TTC549 (cell line): ENCODE data around the gene ARAP3.

Source experiments
- FAIRE-seq: peaks from 2 replicates; lab custom pipeline; 2012; peaks lifted over from hg19 to GRCh38; lab: Jason Lieb, UNC

The ARAP3 gene

GRCh38 chr5:141640698-141641097, 41.3 kb downstream of the ARAP3 start:
- FAIRE-seq, result no peak

- no peak for FAIRE-seq
Observed at GRCh38 chr5:141640051-141640415, 42.0 kb downstream of the ARAP3 start.

- FAIRE-seq, result no peak
Observed at GRCh38 chr5:141639357-141640050, 42.5 kb downstream of the ARAP3 start.

- FAIRE-seq, result no peak
Observed at GRCh38 chr5:141638771-141639170, 43.3 kb downstream of the ARAP3 start.

GRCh38 chr5:141637767-141638419, 44.1 kb downstream of the ARAP3 start:
- FAIRE-seq, result no peak

- FAIRE-seq, result no peak
Observed at GRCh38 chr5:141637123-141637766, 44.8 kb downstream of the ARAP3 start.

- no peak for FAIRE-seq
Observed at GRCh38 chr5:141636413-141637122, 45.5 kb downstream of the ARAP3 start, which contains the start of the genes HDAC3 and RELL2. Gene HDAC3, minus strand, starts transcription at chr5:141636849. Its CDS starts 59 bp downstream, at chr5:141636790. Gene RELL2, plus strand, starts transcription at chr5:141636997. Its CDS starts 1,229 bp downstream, at chr5:141638226.

- no peak for FAIRE-seq
Observed at GRCh38 chr5:141636106-141636412, 46.0 kb downstream of the ARAP3 start.

GRCh38 chr5:141635646-141636045, 46.4 kb downstream of the ARAP3 start:
- no peak for FAIRE-seq

- FAIRE-seq, result no peak
Observed at GRCh38 chr5:141634720-141635119, 47.3 kb downstream of the ARAP3 start.

- FAIRE-seq, result no peak
Observed at GRCh38 chr5:141633871-141634561, 48.0 kb downstream of the ARAP3 start.

GRCh38 chr5:141632650-141633049, 49.4 kb downstream of the ARAP3 start:
- FAIRE-seq, result no peak

- no peak for FAIRE-seq
Observed at GRCh38 chr5:141630570-141631140, 51.4 kb downstream of the ARAP3 start.

GRCh38 chr5:141628175-141628788, 53.7 kb downstream of the ARAP3 start:
- FAIRE-seq, result no peak

- no peak for FAIRE-seq
Observed at GRCh38 chr5:141623611-141624010, 58.4 kb downstream of the ARAP3 start.

- no peak for FAIRE-seq
Observed at GRCh38 chr5:141623186-141623585, 58.8 kb downstream of the ARAP3 start.

- peak; percentile 53 for FAIRE-seq
Observed at GRCh38 chr5:141618804-141619554, 63.1 kb downstream of the ARAP3 start, which contains the start of gene DIAPH1. Gene DIAPH1, minus strand, starts transcription at chr5:141619000. Its CDS starts 86 bp downstream, at chr5:141618914.

- no peak for FAIRE-seq
Observed at GRCh38 chr5:141618030-141618803, 63.8 kb downstream of the ARAP3 start.

- FAIRE-seq, result no peak
Observed at GRCh38 chr5:141617682-141618029, 64.4 kb downstream of the ARAP3 start.

GRCh38 chr5:141617128-141617527, 64.9 kb downstream of the ARAP3 start:
- FAIRE-seq, result no peak
